Epithelial cell of proximal tubule (primary cell): ENCODE data around the gene TRPM3. TPM values are rescaled to one million over a fixed set of nuclear protein-coding genes. Genes with fewer than 3 reads are reported as not detected.

Experiments
- DNase-seq: peaks from one replicate; pipeline ENCODE4 v3.0.0-alpha.2; 2011; ENCODE audit warnings: low read depth
- H3K4me3 ChIP-seq: 2 replicates; pipeline ENCODE4 v1.5.1; 2011; ENCODE audit warnings: low read depth, mild to moderate bottlenecking, low read length
- CTCF ChIP-seq: conservative IDR thresholded peaks from 2 replicates; pipeline ENCODE4 v1.5.1; 2012; ENCODE audit warnings: low read depth, mild to moderate bottlenecking, low read length
- total RNA-seq: library from RNA; depleted of rRNA; stranded (reverse); fragments of >200 nt; gene quantifications from 2 replicates; pipeline ENCODE4 v1.2.3, GENCODE V29; 2015

The TRPM3 gene
- total RNA-seq, 1 donor from 2014 or later, result not detected

- TF ChIP-seq CTCF, result no peak
- H3K4me3 ChIP-seq, result no peak overlapping the region
- DNase-seq, result peak; percentile 73
These were observed 286.1 kb downstream of the TRPM3 start for GRCh38 chr9:70835323-70835722.

- H3K4me3 ChIP-seq, result no peak overlapping the region
- no peak for TF ChIP-seq CTCF
- peak; percentile 78 for DNase-seq
These were observed 288.9 kb downstream of the TRPM3 start for GRCh38 chr9:70832492-70832891.

GRCh38 chr9:70830618-70831017 lies 290.8 kb downstream of the TRPM3 start:
- DNase-seq, result no peak
- no peak for TF ChIP-seq CTCF
- no peak overlapping the region for H3K4me3 ChIP-seq

- no peak for TF ChIP-seq CTCF
- H3K4me3 ChIP-seq, result no peak overlapping the region
- no peak for DNase-seq
These were observed 291.7 kb downstream of the TRPM3 start for GRCh38 chr9:70829591-70830265.

GRCh38 chr9:70826562-70826961 lies 294.9 kb downstream of the TRPM3 start:
- DNase-seq, result no peak
- no peak for TF ChIP-seq CTCF
- H3K4me3 ChIP-seq, result no peak overlapping the region

- H3K4me3 ChIP-seq, result no peak overlapping the region
- DNase-seq, result no peak
- TF ChIP-seq CTCF, result no peak
These were observed 298.1 kb downstream of the TRPM3 start for GRCh38 chr9:70823284-70823683.

GRCh38 chr9:70817311-70817710 lies 304.1 kb downstream of the TRPM3 start:
- no peak for TF ChIP-seq CTCF
- no peak overlapping the region for H3K4me3 ChIP-seq
- peak; percentile 56 for DNase-seq
